Neural cell (in vitro differentiated cells): ENCODE data around the gene CARD14. TPM values are rescaled to one million over a fixed set of nuclear protein-coding genes. Genes with fewer than 3 reads are reported as not detected.

Experiments used
- H2AFZ ChIP-seq: fragments of 200-600, 300-800 bp; sonication (generic), shearing (Covaris generic); 2 replicates; pipeline ENCODE4 v1.6.0; 2014; ENCODE audit warnings: low read depth, mild to moderate bottlenecking, antibody characterized with exemption, low read length, moderate library complexity
- H3F3A ChIP-seq: fragments of 200-600 bp; shearing (Covaris generic); 2 replicates; pipeline ENCODE4 v1.6.1; 2016; ENCODE audit warnings: mild to moderate bottlenecking, moderate library complexity, mixed read lengths, antibody characterized with exemption, low read length; ENCODE audit not compliant: insufficient read depth, poor library complexity, severe bottlenecking
- H3K27ac ChIP-seq: fragments of 200-600, 300-800 bp; sonication (generic), shearing (Covaris generic); 2 replicates; pipeline ENCODE4 v1.5.1; 2014; ENCODE audit warnings: mild to moderate bottlenecking, low read length, moderate library complexity
- H3K27me3 ChIP-seq: fragments of 300-800, 200-600 bp; sonication (generic), shearing (Covaris generic); 2 replicates; pipeline ENCODE4 v1.6.0; 2014; ENCODE audit warnings: mild to moderate bottlenecking, low read depth, low read length, moderate library complexity; ENCODE audit not compliant: insufficient read depth
- H3K36me3 ChIP-seq: fragments of 300-800, 200-600 bp; sonication (generic), shearing (Covaris generic); 2 replicates; pipeline ENCODE4 v1.5.1; 2014; ENCODE audit warnings: mild to moderate bottlenecking, antibody characterized with exemption, low read length, moderate library complexity; ENCODE audit not compliant: insufficient read depth
- H3K4me2 ChIP-seq: fragments of 300-800, 200-600 bp; sonication (generic), shearing (Covaris generic); 2 replicates; pipeline ENCODE4 v1.6.0; 2014; ENCODE audit warnings: mild to moderate bottlenecking, low read length
- H3K4me3 ChIP-seq: fragments of 300-800, 200-600 bp; sonication (generic), shearing (Covaris generic); 2 replicates; pipeline ENCODE4 v1.5.1; 2014; ENCODE audit warnings: mild to moderate bottlenecking, low read length, moderate library complexity
- H3K79me2 ChIP-seq: fragments of 200-600 bp; shearing (Covaris generic); replicated peaks from 2 replicates; pipeline ENCODE4 v1.6.0; 2014; ENCODE audit warnings: mild to moderate bottlenecking, low read length, moderate library complexity; ENCODE audit not compliant: insufficient read depth
- H3K9ac ChIP-seq: fragments of 300-800, 200-600 bp; sonication (generic), shearing (Covaris generic); 2 replicates; pipeline ENCODE4 v1.6.1; 2016; ENCODE audit warnings: mild to moderate bottlenecking, low read length, mixed read lengths
- H3K9me2 ChIP-seq: fragments of 200-600 bp; shearing (Covaris generic); 2 replicates; pipeline ENCODE4 v1.6.1; 2016; ENCODE audit warnings: mild to moderate bottlenecking, low read length, mixed read lengths; ENCODE audit not compliant: insufficient read depth
- H3K9me3 ChIP-seq: fragments of 200-600, 300-800 bp; sonication (generic), shearing (Covaris generic); 2 replicates; pipeline ENCODE4 v1.6.1; 2016; ENCODE audit warnings: mild to moderate bottlenecking, mixed run types, low read length, moderate library complexity, mixed read lengths
- H4K20me1 ChIP-seq: fragments of 200-600 bp; shearing (Covaris generic); 2 replicates; pipeline ENCODE4 v1.6.1; 2016; ENCODE audit warnings: mild to moderate bottlenecking, mixed run types; ENCODE audit not compliant: insufficient read depth
- EP300 ChIP-seq: fragments of 450-650 bp; conservative IDR thresholded peaks from 2 replicates; pipeline ENCODE4 v1.6.1; 2014; ENCODE audit warnings: antibody characterized with exemption, mild to moderate bottlenecking, moderate library complexity; ENCODE audit not compliant: poor library complexity, severe bottlenecking
- EZH2 ChIP-seq: fragments of 200-600, 300-800 bp; shearing (Covaris generic), sonication (generic); IDR thresholded peaks from 2 replicates; pipeline ENCODE4 v1.6.1; 2014; ENCODE audit warnings: antibody characterized with exemption, low read length, borderline replicate concordance, mild to moderate bottlenecking; ENCODE audit not compliant: insufficient read depth, poor library complexity, severe bottlenecking
- MXI1 ChIP-seq: fragments of 450-650 bp; conservative IDR thresholded peaks from 2 replicates; pipeline ENCODE4 v1.6.1; 2014; ENCODE audit warnings: antibody characterized with exemption, mild to moderate bottlenecking; ENCODE audit not compliant: poor library complexity, severe bottlenecking
- POLR2AphosphoS5 ChIP-seq: IDR thresholded peaks from 2 replicates; pipeline ENCODE4 v1.6.1; 2012
- RAD21 ChIP-seq: fragments of 450-650 bp; conservative IDR thresholded peaks from 2 replicates; pipeline ENCODE4 v1.6.1; 2014; ENCODE audit warnings: antibody characterized with exemption, mild to moderate bottlenecking, moderate library complexity
- REST ChIP-seq: IDR thresholded peaks from 2 replicates; pipeline ENCODE4 v1.6.1; 2012; ENCODE audit warnings: borderline replicate concordance
- SMC3 ChIP-seq: fragments of 450-650 bp; conservative IDR thresholded peaks from 2 replicates; pipeline ENCODE4 v1.6.1; 2014; ENCODE audit warnings: antibody characterized with exemption, mild to moderate bottlenecking, moderate library complexity; ENCODE audit not compliant: poor library complexity
- TAF1 ChIP-seq: IDR thresholded peaks from 2 replicates; pipeline ENCODE4 v1.6.1; 2012; ENCODE audit warnings: low read depth
- polyA plus RNA-seq: library from polyadenylated mRNA; depleted of rRNA; stranded (reverse); fragments of >200 nt; gene quantifications from 2 replicates; pipeline ENCODE4 v1.2.3, GENCODE V29; 2014
- TF ChIP-seq, protein P1 (sequence below): fragments of 450-650 bp; IDR thresholded peaks from 2 replicates; pipeline ENCODE4 v1.5.1; 2014; ENCODE audit warnings: antibody characterized with exemption, mild to moderate bottlenecking, moderate library complexity; ENCODE audit not compliant: poor library complexity, severe bottlenecking

Gene CARD14
- polyA plus RNA-seq, 1 donor from 2014 or later, result 0.12 TPM

GRCh38 chr17:80182118-80182844 lies 12.5 kb downstream of the CARD14 start:
- H3K27me3 ChIP-seq, result no peaks in the 10 kb centered on the region
- no peak overlapping the region for H3K27ac ChIP-seq
- H3F3A ChIP-seq, result no peaks in the 10 kb centered on the region
- H3K4me3 ChIP-seq, result no peak overlapping the region
- no peaks in the 10 kb centered on the region for H3K79me2 ChIP-seq
- no peak overlapping the region for H3K4me2 ChIP-seq
- H4K20me1 ChIP-seq, result no peaks in the 10 kb centered on the region
- H3K9me2 ChIP-seq, result no peaks in the 10 kb centered on the region
- no peaks in the 10 kb centered on the region for H3K36me3 ChIP-seq
- no peak overlapping the region for H3K9ac ChIP-seq
- H2AFZ ChIP-seq, result no peak overlapping the region
- no peaks in the 10 kb centered on the region for H3K9me3 ChIP-seq
- TF ChIP-seq EZH2 (no peak), TAF1 (no peak), POLR2AphosphoS5 (no peak), SMC3 (no peak), RAD21 (no peak), MXI1 (no peak), REST (no peak), EP300 (no peak)
- TF ChIP-seq, protein P1, sequence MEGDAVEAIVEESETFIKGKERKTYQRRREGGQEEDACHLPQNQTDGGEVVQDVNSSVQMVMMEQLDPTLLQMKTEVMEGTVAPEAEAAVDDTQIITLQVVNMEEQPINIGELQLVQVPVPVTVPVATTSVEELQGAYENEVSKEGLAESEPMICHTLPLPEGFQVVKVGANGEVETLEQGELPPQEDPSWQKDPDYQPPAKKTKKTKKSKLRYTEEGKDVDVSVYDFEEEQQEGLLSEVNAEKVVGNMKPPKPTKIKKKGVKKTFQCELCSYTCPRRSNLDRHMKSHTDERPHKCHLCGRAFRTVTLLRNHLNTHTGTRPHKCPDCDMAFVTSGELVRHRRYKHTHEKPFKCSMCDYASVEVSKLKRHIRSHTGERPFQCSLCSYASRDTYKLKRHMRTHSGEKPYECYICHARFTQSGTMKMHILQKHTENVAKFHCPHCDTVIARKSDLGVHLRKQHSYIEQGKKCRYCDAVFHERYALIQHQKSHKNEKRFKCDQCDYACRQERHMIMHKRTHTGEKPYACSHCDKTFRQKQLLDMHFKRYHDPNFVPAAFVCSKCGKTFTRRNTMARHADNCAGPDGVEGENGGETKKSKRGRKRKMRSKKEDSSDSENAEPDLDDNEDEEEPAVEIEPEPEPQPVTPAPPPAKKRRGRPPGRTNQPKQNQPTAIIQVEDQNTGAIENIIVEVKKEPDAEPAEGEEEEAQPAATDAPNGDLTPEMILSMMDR, result no peak

GRCh38 chr17:80182845-80183223 lies 13.0 kb downstream of the CARD14 start:
- no peaks in the 10 kb centered on the region for H3K9me2 ChIP-seq
- H3K27ac ChIP-seq, result no peak overlapping the region
- no peak overlapping the region for H3K9ac ChIP-seq
- H3K79me2 ChIP-seq, result no peaks in the 10 kb centered on the region
- TF ChIP-seq TAF1 (no peak), POLR2AphosphoS5 (no peak), EZH2 (no peak)
- no peak overlapping the region for H3K4me3 ChIP-seq
- H3F3A ChIP-seq, result no peaks in the 10 kb centered on the region
- no peaks in the 10 kb centered on the region for H3K36me3 ChIP-seq
- H2AFZ ChIP-seq, result no peak overlapping the region
- H4K20me1 ChIP-seq, result no peaks in the 10 kb centered on the region
- H3K9me3 ChIP-seq, result no peaks in the 10 kb centered on the region
- H3K27me3 ChIP-seq, result no peaks in the 10 kb centered on the region
- no peak overlapping the region for H3K4me2 ChIP-seq
